Measurements from ENCODE around the gene CAMTA1.

The CAMTA1 gene

DNA sequence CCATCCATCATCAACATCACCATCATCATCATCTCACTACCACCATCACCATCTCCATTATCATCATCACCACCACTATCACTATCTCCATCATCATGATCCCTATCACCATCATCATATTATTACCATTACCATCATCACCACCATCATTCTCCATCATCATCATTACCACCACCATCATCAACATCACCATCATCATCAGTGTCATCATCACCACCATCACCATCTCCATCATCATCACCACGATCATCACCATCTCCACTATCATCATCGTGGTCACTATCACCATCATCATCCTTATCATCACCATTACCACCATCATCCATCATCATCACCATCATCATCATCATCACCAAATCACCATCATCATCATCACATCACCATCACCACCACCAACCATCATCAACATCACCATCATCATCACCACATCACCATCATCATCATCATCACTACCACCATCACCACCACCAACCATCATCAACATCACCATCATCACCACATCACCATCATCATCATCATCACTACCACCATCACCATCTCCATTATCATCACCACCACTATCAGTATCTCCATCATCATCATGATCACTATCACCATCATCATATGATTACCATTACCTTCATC, 783.8 kb downstream of the CAMTA1 start:
- DNase-seq (ENCODE audit: low read depth in 2 of 2), result no peak

- no peak for DNase-seq (ENCODE audit: low read depth in 2 of 2)
These were observed 785.1 kb downstream of the CAMTA1 start for GRCh38 chr1:7570311-7570710.

DNA sequence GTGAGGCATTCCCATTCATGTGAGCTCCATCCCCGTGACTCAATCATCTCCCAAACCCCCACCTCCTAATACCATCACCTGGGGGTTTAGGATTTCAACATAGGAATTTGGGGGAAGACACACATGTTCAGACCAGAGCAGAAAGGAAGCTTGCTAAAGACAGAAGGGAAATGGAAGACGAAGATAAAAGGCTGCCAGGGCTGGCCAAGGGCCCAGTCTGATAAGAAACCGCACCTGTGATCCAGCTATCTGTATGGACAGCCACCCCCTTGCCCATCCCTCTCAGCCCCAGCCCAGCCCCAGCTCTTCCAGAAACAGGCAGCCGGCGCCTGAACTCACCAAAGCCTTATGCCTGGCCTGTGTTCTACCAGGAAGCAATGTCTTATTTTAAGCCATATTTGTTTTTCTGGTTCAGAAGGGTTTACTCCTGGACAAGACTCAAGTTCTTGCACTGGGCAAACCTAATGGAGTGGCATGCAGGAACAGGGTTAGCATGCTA, 787.4 kb downstream of the CAMTA1 start:
- no peak for DNase-seq (ENCODE audit: low read depth in 2 of 2)

GRCh38 chr1:7573481-7573880, 788.2 kb downstream of the CAMTA1 start:
- DNase-seq (ENCODE audit: low read depth in 2 of 2), result no peak

- DNase-seq (ENCODE audit: low read depth in 2 of 2), result no peak
These were observed 789.1 kb downstream of the CAMTA1 start for GRCh38 chr1:7574121-7575040.

GRCh38 chr1:7575041-7575400, 789.8 kb downstream of the CAMTA1 start:
- DNase-seq (ENCODE audit: low read depth in 2 of 2), result no peak

- no peak for DNase-seq (ENCODE audit: low read depth in 2 of 2)
These were observed 791.8 kb downstream of the CAMTA1 start for GRCh38 chr1:7576946-7577657.

DNA sequence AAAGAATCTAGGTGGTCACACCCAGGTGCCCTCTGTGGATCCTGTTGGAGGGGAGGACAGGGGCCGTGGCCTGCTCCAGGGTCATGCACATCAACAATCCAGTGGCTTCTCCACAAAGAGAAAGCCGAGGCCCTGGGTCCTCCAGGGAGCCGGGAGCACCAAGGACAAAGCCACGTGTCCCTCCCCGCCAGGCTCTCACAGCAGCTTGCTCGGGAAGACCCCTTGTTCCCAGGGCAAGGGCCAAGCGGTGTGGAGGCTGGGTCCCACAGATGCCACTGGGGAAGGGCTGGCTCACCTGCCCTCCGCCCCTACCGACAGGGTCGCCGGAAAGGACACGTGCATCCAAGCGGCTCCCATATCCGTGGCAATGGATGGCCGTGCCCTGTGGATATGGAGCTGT, 793.0 kb downstream of the CAMTA1 start:
- no peak for DNase-seq (ENCODE audit: low read depth in 2 of 2)

- no peak for DNase-seq (ENCODE audit: low read depth in 2 of 2)
These were observed 793.8 kb downstream of the CAMTA1 start for GRCh38 chr1:7579016-7579415.

DNA sequence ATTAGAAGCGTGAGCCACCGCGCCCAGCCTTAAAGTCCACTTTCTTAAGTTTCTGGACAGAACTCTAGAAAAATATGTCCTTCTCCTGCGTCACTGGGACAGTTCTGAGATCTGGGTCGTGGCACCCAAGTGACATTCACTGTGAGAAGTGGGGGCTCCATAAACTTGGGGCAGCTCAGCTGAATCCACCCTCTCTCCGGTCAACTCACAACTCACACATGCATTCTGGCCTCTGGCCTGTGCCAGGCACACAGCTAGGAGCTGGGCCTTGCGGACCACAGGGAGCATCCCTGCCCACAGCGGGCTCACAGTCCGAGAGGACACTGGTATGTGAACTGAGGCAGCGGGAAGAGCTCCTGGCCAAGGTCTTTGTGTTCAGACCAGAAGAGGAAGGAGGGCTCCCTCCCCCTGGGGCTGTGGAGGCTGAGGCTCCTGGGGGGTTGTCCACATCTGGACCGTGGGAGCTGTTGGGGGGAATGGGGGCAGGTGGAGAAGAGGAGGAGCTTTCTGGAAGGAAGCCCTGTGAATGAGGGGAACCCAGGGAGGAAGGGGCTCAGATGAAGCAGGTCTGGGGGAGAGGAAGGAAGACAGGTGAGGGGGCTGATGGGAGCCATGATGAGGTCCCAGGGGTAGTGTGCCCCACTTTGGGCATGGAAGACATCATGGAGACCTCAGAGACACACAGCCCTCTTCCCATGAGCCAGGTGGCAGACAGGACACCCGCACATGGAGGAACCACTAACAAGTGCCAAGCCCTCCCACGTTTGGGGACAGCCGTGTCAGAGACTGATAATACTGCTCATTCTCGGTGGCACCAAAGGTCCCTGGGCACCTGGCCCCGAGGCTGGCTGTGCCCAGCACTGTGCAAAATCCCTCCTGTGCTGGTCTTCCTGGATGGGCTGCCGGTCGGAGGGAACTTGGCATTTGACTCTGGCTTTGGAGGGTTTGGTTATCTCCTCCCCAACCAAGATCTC, 794.9 kb downstream of the CAMTA1 start:
- DNase-seq (ENCODE audit: low read depth in 2 of 2), result no peak

GRCh38 chr1:7580923-7581753, 795.9 kb downstream of the CAMTA1 start:
- no peak for DNase-seq (ENCODE audit: low read depth in 2 of 2)

DNA sequence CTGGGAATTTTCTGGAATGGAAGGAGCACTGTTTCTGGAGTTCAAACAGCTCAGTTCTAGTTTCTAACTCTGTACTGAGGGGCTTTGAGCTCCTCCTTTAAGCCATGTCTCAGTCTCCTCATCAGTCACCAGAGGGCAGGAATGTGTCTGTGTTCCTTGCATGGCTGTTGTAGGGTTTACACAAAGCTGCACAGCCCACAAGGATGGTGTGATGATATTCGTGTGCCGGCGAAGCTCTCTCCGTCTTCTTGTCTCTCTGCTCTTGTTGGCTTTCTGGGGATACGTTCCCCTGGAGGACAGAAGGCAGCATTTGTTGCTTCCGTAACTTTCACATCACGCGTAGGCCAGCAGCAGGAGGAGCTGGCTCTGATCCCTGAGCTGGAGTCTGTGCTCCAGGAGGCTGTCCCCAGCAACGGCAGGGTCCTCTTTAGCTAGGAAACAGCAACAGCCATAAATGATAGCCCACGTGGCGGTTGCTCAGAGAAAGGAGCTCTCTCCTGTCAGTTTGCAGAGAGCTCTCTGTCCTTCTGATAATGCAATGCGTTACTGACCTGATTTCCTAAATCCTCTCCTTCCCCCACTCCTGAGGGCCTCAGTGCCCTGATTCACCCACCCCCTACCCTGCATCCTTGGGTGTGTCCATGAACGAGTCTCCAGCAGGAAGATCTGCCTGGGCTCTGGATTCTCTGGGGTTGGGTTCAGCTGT, 796.7 kb downstream of the CAMTA1 start:
- no peak for DNase-seq (ENCODE audit: low read depth in 2 of 2)

- DNase-seq (ENCODE audit: low read depth in 2 of 2), result no peak
These were observed 797.3 kb downstream of the CAMTA1 start for GRCh38 chr1:7582460-7582972.

DNA sequence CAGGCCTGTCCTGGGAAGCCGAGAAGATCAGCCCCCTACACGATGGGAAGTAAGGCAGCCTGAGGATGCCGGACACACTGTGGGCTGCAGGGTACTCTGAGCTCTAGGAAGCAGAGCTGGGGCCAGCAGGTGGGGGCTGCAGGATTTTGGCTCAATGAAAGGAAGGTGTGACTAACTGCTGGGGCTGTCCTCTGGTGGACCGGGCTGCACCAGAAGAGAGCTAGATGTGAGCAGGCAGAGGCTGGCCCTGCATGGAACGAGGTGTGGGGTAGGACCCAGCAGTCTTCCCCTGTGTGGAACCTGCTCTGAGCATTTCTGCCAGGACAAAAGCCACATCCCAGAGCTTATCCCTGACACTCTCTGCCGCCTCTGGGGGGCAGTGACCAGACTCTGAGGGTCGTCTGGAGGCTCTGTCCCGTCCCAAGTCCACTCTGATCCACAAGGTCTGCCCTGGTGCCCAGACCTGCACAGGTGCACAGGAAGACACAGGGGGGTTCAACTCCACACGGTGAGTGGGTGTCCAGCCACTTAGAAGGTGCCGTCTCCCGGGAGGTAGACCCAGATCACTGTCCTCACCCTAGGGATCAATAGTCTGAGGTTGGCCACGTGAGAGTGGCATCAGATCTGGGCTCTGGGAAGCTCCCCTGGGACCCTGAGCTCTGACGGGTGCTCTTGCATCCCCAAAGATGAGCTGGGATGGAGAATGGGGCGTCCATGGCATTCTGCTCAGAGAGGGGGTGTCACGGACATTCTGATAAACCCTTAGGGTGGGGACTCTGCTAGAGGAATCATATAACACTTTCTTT, 798.2 kb downstream of the CAMTA1 start:
- DNase-seq (ENCODE audit: low read depth in 2 of 2), result no peak

GRCh38 chr1:7584157-7584556, 798.9 kb downstream of the CAMTA1 start:
- DNase-seq (ENCODE audit: low read depth in 2 of 2), result no peak

GRCh38 chr1:7584643-7585042, 799.4 kb downstream of the CAMTA1 start:
- no peak for DNase-seq (ENCODE audit: low read depth in 2 of 2)

DNA sequence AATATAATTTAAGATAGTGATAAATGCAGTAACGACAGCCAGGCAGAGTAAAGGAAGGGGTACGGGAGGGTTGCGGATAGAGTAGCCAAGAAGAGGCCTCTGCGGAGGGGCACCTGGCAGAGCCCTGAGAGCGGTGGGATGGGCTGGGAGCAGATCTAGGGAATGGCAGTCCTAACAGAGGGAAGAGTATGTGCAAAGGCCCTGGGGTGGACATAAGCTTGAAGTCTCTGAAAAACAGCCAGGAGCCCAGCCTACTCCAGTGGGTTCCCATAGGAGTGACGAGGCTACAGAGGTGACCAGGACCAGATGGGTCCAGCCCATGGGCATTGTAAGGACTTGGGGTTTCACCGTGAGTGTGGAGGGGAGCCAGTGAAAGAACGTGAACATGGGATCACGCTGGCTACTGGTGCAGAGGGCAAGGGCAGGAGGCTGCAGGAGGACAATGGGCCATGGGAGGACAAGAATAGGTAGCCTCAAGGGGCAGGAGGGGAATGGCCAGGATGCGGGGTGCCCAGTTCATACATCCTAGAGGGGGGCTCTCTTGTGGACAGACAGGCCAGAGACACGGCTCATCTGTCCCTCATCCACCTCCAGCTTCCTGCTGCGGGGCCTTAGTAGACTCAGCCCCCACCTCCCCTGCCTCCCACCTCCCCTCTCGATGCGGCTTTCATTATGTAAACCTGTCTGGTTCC, 800.1 kb downstream of the CAMTA1 start:
- DNase-seq (ENCODE audit: low read depth in 2 of 2), result no peak

Measured in stimulated activated CD4-positive, alpha-beta T cell treated with anti-CD3 and anti-CD28 coated beads, Interleukin-4, amount 100 ng/mL, for 48 hours (primary cell).